Large intestine (tissue), 3 donors: ENCODE data around the gene PRICKLE4. TPM values are rescaled to one million over a fixed set of nuclear protein-coding genes. Genes with fewer than 3 reads are reported as not detected.
A peak's percentile ranks its signal among the peaks of the same experiment; 100 is the strongest.

Experiments
- DNase-seq, 2 donors: peaks; one replicate each; pipeline versions ENCODE4 v3.0.0 to v3.0.0-alpha.2; 2013
- H3K27ac ChIP-seq: one replicate; pipeline ENCODE4 v1.5.1; 2013; ENCODE audit warnings: low read length
- H3K27me3 ChIP-seq: 2 replicates; pipeline ENCODE4 v1.6.1; 2013; ENCODE audit warnings: low read length; ENCODE audit not compliant: control insufficient read depth, insufficient read depth
- H3K36me3 ChIP-seq: 2 replicates; pipeline ENCODE4 v1.6.1; 2013; ENCODE audit warnings: low read length; ENCODE audit not compliant: control insufficient read depth, insufficient read depth
- H3K4me1 ChIP-seq: one replicate; pipeline ENCODE4 v1.6.1; 2013; ENCODE audit warnings: low read length; ENCODE audit not compliant: control insufficient read depth, insufficient read depth
- H3K4me3 ChIP-seq: one replicate; pipeline ENCODE4 v1.5.1; 2013; ENCODE audit warnings: low read length
- H3K9me3 ChIP-seq: one replicate; pipeline ENCODE4 v1.6.1; 2013; ENCODE audit warnings: mild to moderate bottlenecking, low read depth, low read length, moderate library complexity; ENCODE audit not compliant: control insufficient read depth
- WGBS: methylation state at CpG from one replicate; pipeline ENCODE4 v1.1.5; 2013; ENCODE audit warnings: low lambda C conversion rate; ENCODE audit not compliant: insufficient coverage; 5-methylcytosine and 5-hydroxymethylcytosine counted together
- polyA plus RNA-seq: library from polyadenylated mRNA; unstranded; fragments of 120-200 nt; gene quantifications from one replicate; pipeline ENCODE4 v1.2.1, GENCODE V29; 2013

Gene PRICKLE4
- polyA plus RNA-seq, 1 donor, result 3.7 TPM

GRCh38 chr6:41736186-41736733 is 44.3 kb upstream of the PRICKLE4 start:
- DNase-seq, result peak in 1 of 2 donors; percentile 35
- Histone ChIP-seq H3K27ac (no peak overlapping the region), H3K9me3 (no peaks in the 10 kb centered on the region), H3K4me1 (peaks cover 25% of the 10 kb centered on the region), H3K36me3 (no peaks in the 10 kb centered on the region), H3K4me3 (peak overlapping the region; percentile 7), H3K27me3 (no peaks in the 10 kb centered on the region)
- WGBS, result no CpG with 5 or more reads among the region's 6 CpGs

GRCh38 chr6:41736800-41737555 is 43.6 kb upstream of the PRICKLE4 start:
- no peaks in the 10 kb centered on the region for H3K9me3 ChIP-seq
- DNase-seq, result no peak
- peaks cover 32% of the 10 kb centered on the region for H3K4me1 ChIP-seq
- WGBS, result no CpG with 5 or more reads among the region's 13 CpGs
- H3K27me3 ChIP-seq, result no peaks in the 10 kb centered on the region
- no peak overlapping the region for H3K4me3 ChIP-seq
- H3K36me3 ChIP-seq, result no peaks in the 10 kb centered on the region
- H3K27ac ChIP-seq, result no peak overlapping the region

GRCh38 chr6:41737591-41738130 is 42.9 kb upstream of the PRICKLE4 start:
- Histone ChIP-seq H3K36me3 (no peaks in the 10 kb centered on the region), H3K4me1 (peaks cover 38% of the 10 kb centered on the region), H3K4me3 (no peak overlapping the region), H3K9me3 (no peaks in the 10 kb centered on the region), H3K27ac (no peak overlapping the region), H3K27me3 (no peaks in the 10 kb centered on the region)
- DNase-seq, result no peak
- WGBS, result 80% methylated on average over 1 of the region's 6 CpGs

- no CpG with 5 or more reads among the region's 4 CpGs for WGBS
- peak in 1 of 2 donors; percentile 41 for DNase-seq
Observed at GRCh38 chr6:41739041-41739440, 41.5 kb upstream of the PRICKLE4 start.

GRCh38 chr6:41740366-41741162 is 40.0 kb upstream of the PRICKLE4 start:
- H3K27ac ChIP-seq, result peak overlapping the region; percentile 86

More at GRCh38 chr6:41739041-41739440, 41.5 kb upstream of the PRICKLE4 start:
- Histone ChIP-seq H3K27me3 (no peaks in the 10 kb centered on the region), H3K36me3 (no peaks in the 10 kb centered on the region), H3K9me3 (no peaks in the 10 kb centered on the region), H3K4me1 (peaks cover 38% of the 10 kb centered on the region), H3K27ac (no peak overlapping the region), H3K4me3 (no peak overlapping the region)

GRCh38 chr6:41741625-41742490 is 38.7 kb upstream of the PRICKLE4 start:
- peak; percentile 90 to 95 for DNase-seq
- no peaks in the 10 kb centered on the region for H3K9me3 ChIP-seq
- no peaks in the 10 kb centered on the region for H3K27me3 ChIP-seq
- peak overlapping the region; percentile 86 for H3K27ac ChIP-seq
- H3K4me3 ChIP-seq, result no peak overlapping the region
- H3K4me1 ChIP-seq, result peaks cover 25% of the 10 kb centered on the region
- whole genome bisulfite sequencing, result 18% methylated on average over 2 of the region's 20 CpGs
- H3K36me3 ChIP-seq, result no peaks in the 10 kb centered on the region

More at GRCh38 chr6:41740366-41741162, 40.0 kb upstream of the PRICKLE4 start:
- no peaks in the 10 kb centered on the region for H3K27me3 ChIP-seq
- H3K36me3 ChIP-seq, result no peaks in the 10 kb centered on the region
- no peaks in the 10 kb centered on the region for H3K9me3 ChIP-seq
- no CpG with 5 or more reads among the region's 13 CpGs for whole genome bisulfite sequencing
- DNase-seq, result peak in 1 of 2 donors; percentile 45
- peaks cover 38% of the 10 kb centered on the region for H3K4me1 ChIP-seq
- no peak overlapping the region for H3K4me3 ChIP-seq

- H3K27me3 ChIP-seq, result no peaks in the 10 kb centered on the region
- no peaks in the 10 kb centered on the region for H3K36me3 ChIP-seq
- H3K4me3 ChIP-seq, result no peak overlapping the region
- DNase-seq, result no peak
- H3K9me3 ChIP-seq, result no peaks in the 10 kb centered on the region
- no CpG with 5 or more reads among the region's 6 CpGs for WGBS
- no peak overlapping the region for H3K27ac ChIP-seq
- peaks cover 25% of the 10 kb centered on the region for H3K4me1 ChIP-seq
Observed at GRCh38 chr6:41743406-41744235, 37.0 kb upstream of the PRICKLE4 start.

- WGBS, result 88% methylated on average over 1 of the region's 7 CpGs
- no peaks in the 10 kb centered on the region for H3K9me3 ChIP-seq
- no peak overlapping the region for H3K4me3 ChIP-seq
- no peak for DNase-seq
- no peaks in the 10 kb centered on the region for H3K36me3 ChIP-seq
- H3K27ac ChIP-seq, result no peak overlapping the region
- peaks cover 25% of the 10 kb centered on the region for H3K4me1 ChIP-seq
- no peaks in the 10 kb centered on the region for H3K27me3 ChIP-seq
Observed at GRCh38 chr6:41744236-41744787, 36.3 kb upstream of the PRICKLE4 start.

- DNase-seq, result no peak
- H3K36me3 ChIP-seq, result no peaks in the 10 kb centered on the region
- no peak overlapping the region for H3K27ac ChIP-seq
- no peaks in the 10 kb centered on the region for H3K9me3 ChIP-seq
- H3K27me3 ChIP-seq, result no peaks in the 10 kb centered on the region
- H3K4me3 ChIP-seq, result no peak overlapping the region
- WGBS, result no CpG with 5 or more reads among the region's 10 CpGs
- peaks cover 14% of the 10 kb centered on the region for H3K4me1 ChIP-seq
Observed at GRCh38 chr6:41746107-41746506, 34.5 kb upstream of the PRICKLE4 start.
